ENCODE measurements around the gene SH3RF3. TPM values are rescaled to one million over a fixed set of nuclear protein-coding genes. Genes with fewer than 3 reads are reported as not detected.

SH3RF3 gene
- total and polyA plus RNA-seq, 2 donors (not counting 1 experiment from before 2014, with no cell fraction given), result 8.3 to 10.1 TPM

- Histone ChIP-seq H3K79me2 (ENCODE audit: control insufficient read depth, insufficient read depth, low read length) (no peaks in the 10 kb centered on the region), H3K27me3 (ENCODE audit: control insufficient read depth, insufficient read depth, low read length) (no peaks in the 10 kb centered on the region), H3K4me3 (replicated peaks in 1 of 4; ENCODE audit: control extremely low read depth in 1 of 4, insufficient read depth in 1 of 4, low read depth in 3 of 4, low read length in 4 of 4) (no peak overlapping the region), H2AFZ (ENCODE audit: low read length) (no peak overlapping the region), H3K4me1 (ENCODE audit: control insufficient read depth, extremely low read depth, insufficient read depth, low read length) (peaks cover 18% of the 10 kb centered on the region), H3K9ac (ENCODE audit: insufficient read depth, low read length) (no peak overlapping the region), H3K27ac (ENCODE audit: insufficient read depth, low read length) (no peak overlapping the region), H4K20me1 (ENCODE audit: control insufficient read depth, extremely low read depth, insufficient read depth, low read length) (no peaks in the 10 kb centered on the region), H3K4me2 (ENCODE audit: extremely low read depth, insufficient read depth, low read length) (no peak overlapping the region), H3K36me3 (ENCODE audit: control insufficient read depth, insufficient read depth, low read length) (peaks cover 11% of the 10 kb centered on the region), H3K9me3 (ENCODE audit: control insufficient read depth, insufficient read depth, low read depth, low read length) (no peaks in the 10 kb centered on the region)
- no peak for DNase-seq (ENCODE audit: low read depth in 2 of 2)
- TF ChIP-seq EZH2 (IDR thresholded peaks at IDR 0.05; ENCODE audit: low read length, missing control alignments) (no peak), CTCF (conservative IDR thresholded peaks at IDR 0.05 in 1 of 2, IDR thresholded peaks at IDR 0.05 in 1 of 2; ENCODE audit: low read depth in 1 of 2, low read length in 2 of 2) (no peak)
Observed at GRCh38 chr2:109493176-109493935, 364.4 kb downstream of the SH3RF3 start.

DNA sequence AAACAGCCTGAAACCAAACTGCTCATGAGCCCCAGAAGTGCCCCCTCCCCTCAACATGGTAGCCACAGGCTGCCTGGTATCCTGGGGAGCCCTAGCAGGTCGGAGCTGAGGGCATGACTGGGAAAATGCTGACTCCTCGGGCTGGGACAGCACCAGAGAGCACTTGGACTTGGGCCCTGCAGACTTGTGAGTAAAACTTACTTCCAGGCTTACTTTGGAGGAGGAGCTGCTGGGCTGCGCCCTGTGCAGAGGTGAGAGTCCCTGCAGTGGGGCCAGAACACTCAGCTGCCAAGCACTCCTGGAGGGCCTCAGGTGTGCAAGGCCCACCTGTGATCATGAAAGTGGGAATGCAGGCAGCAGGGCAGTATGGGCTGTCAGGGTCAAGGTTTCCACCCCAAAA is 365.3 kb downstream of the SH3RF3 start:
- Histone ChIP-seq H2AFZ (ENCODE audit: low read length) (no peak overlapping the region), H3K36me3 (ENCODE audit: control insufficient read depth, insufficient read depth, low read length) (peaks cover 9% of the 10 kb centered on the region), H3K27ac (ENCODE audit: insufficient read depth, low read length) (no peak overlapping the region), H3K79me2 (ENCODE audit: control insufficient read depth, insufficient read depth, low read length) (no peaks in the 10 kb centered on the region), H3K9ac (ENCODE audit: insufficient read depth, low read length) (no peak overlapping the region), H3K27me3 (ENCODE audit: control insufficient read depth, insufficient read depth, low read length) (no peaks in the 10 kb centered on the region), H4K20me1 (ENCODE audit: control insufficient read depth, extremely low read depth, insufficient read depth, low read length) (no peaks in the 10 kb centered on the region), H3K4me2 (ENCODE audit: extremely low read depth, insufficient read depth, low read length) (no peak overlapping the region), H3K4me1 (ENCODE audit: control insufficient read depth, extremely low read depth, insufficient read depth, low read length) (peaks cover 19% of the 10 kb centered on the region), H3K9me3 (ENCODE audit: control insufficient read depth, insufficient read depth, low read depth, low read length) (no peaks in the 10 kb centered on the region), H3K4me3 (replicated peaks in 1 of 4; ENCODE audit: control extremely low read depth in 1 of 4, insufficient read depth in 1 of 4, low read depth in 3 of 4, low read length in 4 of 4) (no peak overlapping the region)
- no peak for DNase-seq (ENCODE audit: low read depth in 2 of 2)
- TF ChIP-seq EZH2 (IDR thresholded peaks at IDR 0.05; ENCODE audit: low read length, missing control alignments) (no peak), CTCF (conservative IDR thresholded peaks at IDR 0.05 in 1 of 2, IDR thresholded peaks at IDR 0.05 in 1 of 2; ENCODE audit: low read depth in 1 of 2, low read length in 2 of 2) (no peak)

DNA sequence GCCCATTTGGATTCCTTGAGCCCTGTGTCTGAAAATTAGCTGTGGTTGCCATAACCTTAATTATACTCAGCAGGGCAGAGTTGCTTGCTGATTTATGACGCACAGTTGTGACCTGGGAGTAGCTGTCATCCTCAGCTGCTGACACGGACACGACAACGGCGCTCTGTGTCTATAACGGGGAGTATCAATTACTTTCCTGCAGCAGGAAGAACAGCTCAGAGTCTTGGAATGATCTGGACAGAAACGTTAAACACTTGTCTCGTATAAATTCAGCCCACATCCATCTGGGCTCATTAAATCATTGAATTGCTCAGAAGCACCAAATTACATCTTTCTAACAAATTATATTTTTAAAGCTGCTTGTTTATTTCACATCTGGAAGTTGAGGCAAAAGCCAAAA is 368.5 kb downstream of the SH3RF3 start:
- peaks cover 6% of the 10 kb centered on the region for H3K36me3 ChIP-seq (ENCODE audit: control insufficient read depth, insufficient read depth, low read length)
- no peaks in the 10 kb centered on the region for H3K79me2 ChIP-seq (ENCODE audit: control insufficient read depth, insufficient read depth, low read length)
- H3K9ac ChIP-seq (ENCODE audit: insufficient read depth, low read length), result no peak overlapping the region
- H2AFZ ChIP-seq (ENCODE audit: low read length), result no peak overlapping the region
- no peak overlapping the region for H3K4me3 ChIP-seq (replicated peaks in 1 of 4; ENCODE audit: control extremely low read depth in 1 of 4, insufficient read depth in 1 of 4, low read depth in 3 of 4, low read length in 4 of 4)
- peak; percentile 70 to 84 for DNase-seq (ENCODE audit: low read depth in 2 of 2)
- H3K27me3 ChIP-seq (ENCODE audit: control insufficient read depth, insufficient read depth, low read length), result no peaks in the 10 kb centered on the region
- TF ChIP-seq EZH2 (IDR thresholded peaks at IDR 0.05; ENCODE audit: low read length, missing control alignments) (no peak), CTCF (conservative IDR thresholded peaks at IDR 0.05 in 1 of 2, IDR thresholded peaks at IDR 0.05 in 1 of 2; ENCODE audit: low read depth in 1 of 2, low read length in 2 of 2) (no peak)
- peaks cover 19% of the 10 kb centered on the region for H3K4me1 ChIP-seq (ENCODE audit: control insufficient read depth, extremely low read depth, insufficient read depth, low read length)
- no peaks in the 10 kb centered on the region for H4K20me1 ChIP-seq (ENCODE audit: control insufficient read depth, extremely low read depth, insufficient read depth, low read length)
- H3K27ac ChIP-seq (ENCODE audit: insufficient read depth, low read length), result peak overlapping the region; percentile 82
- H3K9me3 ChIP-seq (ENCODE audit: control insufficient read depth, insufficient read depth, low read depth, low read length), result no peaks in the 10 kb centered on the region
- H3K4me2 ChIP-seq (ENCODE audit: extremely low read depth, insufficient read depth, low read length), result peak overlapping the region; percentile 82

All from fibroblast of lung (primary cell).